ENCODE measurements around the gene TFPI. TPM values are rescaled to one million over a fixed set of nuclear protein-coding genes. Genes with fewer than 3 reads are reported as not detected.

The TFPI gene
- total and polyA plus RNA-seq, 2 donors (not counting 1 experiment from before 2014, with no cell fraction given) = not detected

DNA sequence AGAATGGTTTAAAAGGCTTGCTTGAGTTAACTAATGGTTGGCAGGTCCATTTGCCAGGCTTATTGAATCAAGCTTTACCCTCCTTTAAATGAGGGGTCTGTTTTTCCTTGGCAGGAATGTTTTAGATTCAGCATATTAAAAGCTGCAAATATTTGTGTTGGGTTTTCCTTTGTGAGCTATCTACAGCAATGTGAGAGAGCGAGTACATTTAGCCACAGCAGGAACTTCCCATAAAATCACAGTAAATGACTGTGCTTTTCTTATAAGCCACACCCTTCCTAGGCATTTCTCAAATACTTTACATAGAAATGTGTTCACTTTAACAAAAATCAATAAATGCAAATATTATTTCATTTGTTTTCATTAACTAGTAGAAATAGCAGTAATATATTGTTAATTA lies 130.1 kb downstream of the TFPI start:
- Histone ChIP-seq H3K27me3 (replicated peaks in 1 of 4; ENCODE audit: control extremely low read depth in 1 of 4, control insufficient read depth in 3 of 4, insufficient read depth in 4 of 4, low read length in 3 of 4) (no peaks in the 10 kb centered on the region), H3K9ac (ENCODE audit: low read length) (no peak overlapping the region), H2AFZ (ENCODE audit: insufficient read depth, low read depth, low read length, poor library complexity, severe bottlenecking) (no peak overlapping the region), H3K9me3 (ENCODE audit: control extremely low read depth in 1 of 3, control insufficient read depth in 2 of 3, insufficient read depth in 1 of 3, low read length in 2 of 3) (no peaks in the 10 kb centered on the region), H4K20me1 (ENCODE audit: control insufficient read depth, insufficient read depth, low read length, poor library complexity, severe bottlenecking) (no peaks in the 10 kb centered on the region), H3K27ac (ENCODE audit: low read length in 2 of 2) (no peak overlapping the region), H3K4me1 (ENCODE audit: control insufficient read depth in 2 of 2, insufficient read depth in 2 of 2, low read length in 2 of 2) (no peaks in the 10 kb centered on the region), H3K4me2 (replicated peaks; ENCODE audit: low read depth, low read length, poor library complexity, severe bottlenecking) (no peak overlapping the region), H3K4me3 (ENCODE audit: control extremely low read depth in 1 of 5, extremely low read depth in 1 of 5, insufficient read depth in 1 of 5, low read depth in 2 of 5, low read length in 4 of 5) (no peak overlapping the region), H3K36me3 (replicated peaks in 1 of 2; ENCODE audit: control extremely low read depth in 1 of 2, control insufficient read depth in 1 of 2, extremely low read depth in 1 of 2, insufficient read depth in 2 of 2, low read length in 1 of 2) (no peaks in the 10 kb centered on the region), H3K79me2 (ENCODE audit: control insufficient read depth, insufficient read depth, low read length) (no peaks in the 10 kb centered on the region)
- TF ChIP-seq, protein P1, sequence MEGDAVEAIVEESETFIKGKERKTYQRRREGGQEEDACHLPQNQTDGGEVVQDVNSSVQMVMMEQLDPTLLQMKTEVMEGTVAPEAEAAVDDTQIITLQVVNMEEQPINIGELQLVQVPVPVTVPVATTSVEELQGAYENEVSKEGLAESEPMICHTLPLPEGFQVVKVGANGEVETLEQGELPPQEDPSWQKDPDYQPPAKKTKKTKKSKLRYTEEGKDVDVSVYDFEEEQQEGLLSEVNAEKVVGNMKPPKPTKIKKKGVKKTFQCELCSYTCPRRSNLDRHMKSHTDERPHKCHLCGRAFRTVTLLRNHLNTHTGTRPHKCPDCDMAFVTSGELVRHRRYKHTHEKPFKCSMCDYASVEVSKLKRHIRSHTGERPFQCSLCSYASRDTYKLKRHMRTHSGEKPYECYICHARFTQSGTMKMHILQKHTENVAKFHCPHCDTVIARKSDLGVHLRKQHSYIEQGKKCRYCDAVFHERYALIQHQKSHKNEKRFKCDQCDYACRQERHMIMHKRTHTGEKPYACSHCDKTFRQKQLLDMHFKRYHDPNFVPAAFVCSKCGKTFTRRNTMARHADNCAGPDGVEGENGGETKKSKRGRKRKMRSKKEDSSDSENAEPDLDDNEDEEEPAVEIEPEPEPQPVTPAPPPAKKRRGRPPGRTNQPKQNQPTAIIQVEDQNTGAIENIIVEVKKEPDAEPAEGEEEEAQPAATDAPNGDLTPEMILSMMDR (IDR thresholded peaks at IDR 0.05) = no peak
- TF ChIP-seq EZH2 (IDR thresholded peaks at IDR 0.05; ENCODE audit: borderline replicate concordance, insufficient read depth, low read depth, low read length, poor library complexity, severe bottlenecking) = no peak
- Mint-ChIP-seq H3K27me3 (no peaks in the 10 kb centered on the region), H3K9me3 (ENCODE audit: insufficient read depth) (no peaks in the 10 kb centered on the region), H3K4me3 (no peak overlapping the region), H3K4me1 (no peaks in the 10 kb centered on the region), H3K27ac (no peak overlapping the region)
- WGBS (ENCODE audit: insufficient coverage) = no CpG with 5 or more reads among the region's 1 CpG
- no peak for ATAC-seq (ENCODE audit: low read depth)
- ChIA-PET CTCF (no interaction called here), POLR2A (no interaction called here)
- no peak for DNase-seq
- intact Hi-C loops (cut with micrococcal nuclease) = no loop called here

DNA sequence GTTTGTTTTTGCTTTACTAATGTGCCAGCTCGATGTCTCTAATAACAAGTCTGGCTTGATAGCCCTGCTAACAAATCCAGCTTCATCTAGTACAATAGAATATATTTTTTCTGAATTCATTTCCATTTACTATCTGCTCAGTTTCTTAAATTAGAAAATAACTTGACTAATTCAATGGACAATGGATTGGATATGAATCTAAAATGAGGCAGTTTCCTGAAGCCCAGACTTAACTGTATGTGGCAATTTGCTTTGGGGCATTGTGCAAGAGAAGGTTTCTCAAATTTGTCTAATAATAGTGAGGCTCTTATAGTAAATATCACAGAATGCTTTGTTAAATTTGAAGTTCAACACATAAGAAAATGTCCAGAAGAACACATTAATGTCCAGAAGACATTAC lies 132.0 kb downstream of the TFPI start:
- no peak overlapping the region for H2AFZ ChIP-seq (ENCODE audit: insufficient read depth, low read depth, low read length, poor library complexity, severe bottlenecking)
- intact Hi-C loops (cut with micrococcal nuclease) = no loop called here
- no peak for DNase-seq
- ChIA-PET CTCF (no interaction called here), POLR2A (no interaction called here)
- H3K27me3 Mint-ChIP-seq = no peaks in the 10 kb centered on the region
- H3K4me2 ChIP-seq (replicated peaks; ENCODE audit: low read depth, low read length, poor library complexity, severe bottlenecking) = no peak overlapping the region
- H3K4me1 Mint-ChIP-seq = no peaks in the 10 kb centered on the region
- H3K79me2 ChIP-seq (ENCODE audit: control insufficient read depth, insufficient read depth, low read length) = no peaks in the 10 kb centered on the region
- no peaks in the 10 kb centered on the region for H3K36me3 ChIP-seq (replicated peaks in 1 of 2; ENCODE audit: control extremely low read depth in 1 of 2, control insufficient read depth in 1 of 2, extremely low read depth in 1 of 2, insufficient read depth in 2 of 2, low read length in 1 of 2)
- no CpG with 5 or more reads among the region's 1 CpG for WGBS (ENCODE audit: insufficient coverage)
- no peaks in the 10 kb centered on the region for H3K9me3 Mint-ChIP-seq (ENCODE audit: insufficient read depth)
- no peak overlapping the region for H3K27ac Mint-ChIP-seq
- TF ChIP-seq, protein P1 (IDR thresholded peaks at IDR 0.05) = no peak
- TF ChIP-seq EZH2 (IDR thresholded peaks at IDR 0.05; ENCODE audit: borderline replicate concordance, insufficient read depth, low read depth, low read length, poor library complexity, severe bottlenecking) = no peak
- H3K27ac ChIP-seq (ENCODE audit: low read length in 2 of 2) = no peak overlapping the region
- no peak overlapping the region for H3K4me3 ChIP-seq (ENCODE audit: control extremely low read depth in 1 of 5, extremely low read depth in 1 of 5, insufficient read depth in 1 of 5, low read depth in 2 of 5, low read length in 4 of 5)
- ATAC-seq (ENCODE audit: low read depth) = no peak
- no peaks in the 10 kb centered on the region for H4K20me1 ChIP-seq (ENCODE audit: control insufficient read depth, insufficient read depth, low read length, poor library complexity, severe bottlenecking)
- H3K4me1 ChIP-seq (ENCODE audit: control insufficient read depth in 2 of 2, insufficient read depth in 2 of 2, low read length in 2 of 2) = no peaks in the 10 kb centered on the region
- no peak overlapping the region for H3K4me3 Mint-ChIP-seq
- no peak overlapping the region for H3K9ac ChIP-seq (ENCODE audit: low read length)
- no peaks in the 10 kb centered on the region for H3K9me3 ChIP-seq (ENCODE audit: control extremely low read depth in 1 of 3, control insufficient read depth in 2 of 3, insufficient read depth in 1 of 3, low read length in 2 of 3)
- no peaks in the 10 kb centered on the region for H3K27me3 ChIP-seq (replicated peaks in 1 of 4; ENCODE audit: control extremely low read depth in 1 of 4, control insufficient read depth in 3 of 4, insufficient read depth in 4 of 4, low read length in 3 of 4)
